BJ (cell line): ENCODE data around the gene KCNIP1. TPM values are rescaled to one million over a fixed set of nuclear protein-coding genes. Genes with fewer than 3 reads are reported as not detected.

ENCODE experiments used
- CTCF ChIA-PET: fragments of 350-600 bp; formaldehyde crosslinking; extraction: SDS; loops from one replicate; lab custom pipeline; 2021; ENCODE audit warnings: antibody characterized with exemption, inconsistent platforms; lab: Yijun Ruan, JAX
- POLR2A ChIA-PET: fragments of 300-600 bp; sonication (Branson Sonifier 250); formaldehyde crosslinking; extraction: SDS; loops from one replicate; lab custom pipeline; 2021; ENCODE audit warnings: antibody characterized with exemption; lab: Charles Lee
- DNase-seq: peaks from one replicate; pipeline ENCODE4 v3.0.0-alpha.2; 2011; ENCODE audit warnings: low read depth
- H3K27me3 ChIP-seq: 2 replicates; pipeline ENCODE4 v1.6.0; 2011; ENCODE audit warnings: low read length; ENCODE audit not compliant: control insufficient read depth, insufficient read depth
- H3K36me3 ChIP-seq: 2 replicates; pipeline ENCODE4 v1.5.1; 2011; ENCODE audit warnings: low read length; ENCODE audit not compliant: control insufficient read depth, insufficient read depth
- H3K4me3 ChIP-seq: 2 replicates; pipeline ENCODE4 v1.5.1; 2011; ENCODE audit warnings: low read depth, mild to moderate bottlenecking, control low read depth, low read length
- CTCF ChIP-seq: IDR thresholded peaks from 2 replicates; pipeline ENCODE4 v1.5.1; 2011; ENCODE audit warnings: low read depth, mild to moderate bottlenecking, control low read depth, inconsistent platforms, low read length, moderate library complexity; ENCODE audit not compliant: insufficient read depth
- polyA plus RNA-seq: library from polyadenylated mRNA; depleted of rRNA; stranded (reverse); fragments of >200 nt; gene quantifications from 2 replicates; pipeline ENCODE4 v1.2.3, GENCODE V29; 2011

Gene KCNIP1
- polyA plus RNA-seq, 1 experiment, result not detected

GRCh38 chr5:170704417-170705192, 200.8 kb downstream of the KCNIP1 start:
- H3K27me3 ChIP-seq, result 0 out of 2 replicates have a peak, but pooled peaks cover 1% of the 10 kb centered on the region
- ChIA-PET POLR2A (no interaction called here), CTCF (no interaction called here)
- H3K36me3 ChIP-seq, result no peaks in the 10 kb centered on the region
- no peak for DNase-seq
- H3K4me3 ChIP-seq, result no peak overlapping the region
- no peak for TF ChIP-seq CTCF

DNA sequence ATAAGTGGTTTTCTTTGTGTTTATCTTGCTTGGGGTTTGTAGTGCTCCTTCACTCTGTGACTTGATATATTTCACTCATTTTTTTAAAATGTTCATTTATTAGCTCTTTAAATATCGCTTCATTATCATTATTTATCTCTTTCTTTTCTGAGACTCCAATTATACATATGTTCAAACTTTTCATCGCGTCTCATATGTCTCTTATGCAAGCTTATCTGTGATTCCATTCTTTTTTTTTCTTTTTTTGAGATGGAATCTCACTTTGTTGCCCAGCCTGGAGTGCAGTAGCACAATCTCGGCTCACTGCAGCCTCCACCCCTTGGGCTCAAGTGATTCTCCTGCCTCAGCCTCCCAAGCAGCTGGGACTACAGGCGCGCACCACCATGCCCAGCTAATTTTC, 205.8 kb downstream of the KCNIP1 start:
- no peak for DNase-seq
- Histone ChIP-seq H3K27me3 (0 out of 2 replicates have a peak, but pooled peaks cover 1% of the 10 kb centered on the region), H3K4me3 (no peak overlapping the region), H3K36me3 (no peaks in the 10 kb centered on the region)
- TF ChIP-seq CTCF, result no peak
- POLR2A ChIA-PET, result no interaction called here
- CTCF ChIA-PET, result interaction anchor here (0.7 kb wide), 2 partner anchors 181 to 632 kb away, joined by 3 to 4 read pairs; no protein-coding TSS in a partner anchor

DNA sequence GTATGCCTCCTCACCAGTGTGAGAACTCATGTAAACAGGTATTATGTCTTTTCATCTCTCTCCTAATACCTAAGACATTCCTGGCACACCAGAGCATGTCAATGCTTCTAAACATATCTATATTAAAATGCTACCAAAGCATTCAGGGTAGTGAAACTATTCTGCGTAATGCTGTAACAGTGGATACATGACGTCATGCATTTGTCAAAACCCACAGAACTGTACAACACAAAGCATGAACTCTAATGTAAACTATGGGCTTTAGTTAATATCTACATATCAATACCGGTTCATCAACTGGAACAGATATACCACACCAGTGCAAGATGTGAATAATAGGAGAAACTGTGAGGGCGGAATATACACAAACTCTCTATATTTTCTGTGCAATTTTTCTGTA, 207.5 kb downstream of the KCNIP1 start:
- ChIA-PET CTCF (no interaction called here), POLR2A (no interaction called here)
- TF ChIP-seq CTCF, result no peak
- Histone ChIP-seq H3K4me3 (no peak overlapping the region), H3K27me3 (no peaks in the 10 kb centered on the region), H3K36me3 (no peaks in the 10 kb centered on the region)
- no peak for DNase-seq

DNA sequence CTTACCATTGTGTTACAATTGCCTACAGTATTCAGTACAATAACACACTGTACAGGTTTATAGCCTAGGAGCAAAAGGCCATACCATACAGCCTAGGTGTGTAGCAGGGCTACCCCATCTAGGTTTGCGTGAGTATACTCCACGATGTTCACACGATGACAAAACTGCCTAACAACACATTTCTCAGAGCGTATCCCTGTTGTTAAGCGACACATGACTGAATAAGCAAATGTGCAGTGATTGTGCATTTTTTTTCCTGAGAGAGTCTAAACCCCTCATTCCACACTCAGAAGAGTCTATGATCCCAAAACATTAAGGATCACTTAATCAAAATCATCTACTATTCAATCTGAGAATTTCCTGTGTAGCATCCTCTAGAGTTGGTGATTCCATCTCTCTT, 211.3 kb downstream of the KCNIP1 start:
- DNase-seq, result no peak
- ChIA-PET CTCF (no interaction called here), POLR2A (no interaction called here)
- TF ChIP-seq CTCF, result no peak
- Histone ChIP-seq H3K27me3 (no peaks in the 10 kb centered on the region; the same call in 1 of the 2 replicates), H3K36me3 (no peaks in the 10 kb centered on the region), H3K4me3 (no peak overlapping the region)

DNA sequence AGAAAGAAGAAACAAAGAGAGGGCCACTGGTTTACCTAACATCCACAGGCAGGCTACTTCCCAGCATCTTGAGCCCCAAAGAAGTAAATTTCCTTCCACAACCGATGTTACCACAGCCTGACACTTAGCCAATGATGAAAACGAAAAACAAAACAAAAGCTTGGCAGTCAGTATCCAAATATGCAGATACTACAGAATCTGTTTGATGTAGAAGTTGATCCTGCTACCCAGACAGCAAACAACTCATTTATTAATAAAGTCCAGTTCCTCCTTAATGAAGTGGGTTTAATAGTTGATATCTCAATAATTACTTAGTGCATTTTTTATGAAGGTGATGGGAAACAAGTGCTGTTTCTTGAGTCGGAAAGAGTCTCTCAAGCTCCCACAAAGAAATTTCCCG, 212.6 kb downstream of the KCNIP1 start:
- no peak for DNase-seq
- Histone ChIP-seq H3K4me3 (no peak overlapping the region), H3K36me3 (no peaks in the 10 kb centered on the region), H3K27me3 (no peaks in the 10 kb centered on the region; the same call in none of the 2 replicates)
- no peak for TF ChIP-seq CTCF
- CTCF ChIA-PET, result interaction anchor here (0.7 kb wide), 1 partner anchor 30 kb away, joined by 4 read pairs; no protein-coding TSS in a partner anchor
- POLR2A ChIA-PET, result no interaction called here
